K562 (cell line): ENCODE measurements around the gene PHTF1. TPM values are rescaled to one million over a fixed set of nuclear protein-coding genes. Genes with fewer than 3 reads are reported as not detected.
A peak's percentile ranks its signal among the peaks of the same experiment; 100 is the strongest.

ENCODE experiments used
- ARNT ChIP-seq, 2 experiments: fragments of 450-650 bp; IDR thresholded peaks; 2 replicates each; pipeline ENCODE4 v1.6.1; 2016; ENCODE audit warnings: mild to moderate bottlenecking in 1 of 2
- ATF2 ChIP-seq: sonication (generic); formaldehyde crosslinking; IDR thresholded peaks from 2 replicates; pipeline ENCODE4 v1.8.1; 2022; ENCODE audit warnings: missing genetic modification reagents
- BRF1 ChIP-seq: IDR thresholded peaks from 3 replicates; pipeline ENCODE4 v1.6.1; 2011; ENCODE audit warnings: borderline replicate concordance, mild to moderate bottlenecking; ENCODE audit not compliant: insufficient read length; ENCODE audit errors: extremely low read depth
- BRF2 ChIP-seq: IDR thresholded peaks from 3 replicates; pipeline ENCODE4 v1.6.1; 2011; ENCODE audit warnings: borderline replicate concordance, mild to moderate bottlenecking; ENCODE audit not compliant: insufficient read length, insufficient read depth
- HDAC3 ChIP-seq: fragments of 450-650 bp; IDR thresholded peaks from 2 replicates; pipeline ENCODE4 v1.6.1; 2018; ENCODE audit warnings: borderline replicate concordance, mild to moderate bottlenecking, moderate library complexity; ENCODE audit not compliant: partially characterized antibody
- KDM4B ChIP-seq, 2 experiments: fragments of 450-650 bp in 1 of 2; sonication (generic) in 1 of 2; IDR thresholded peaks; 2 replicates each; pipeline ENCODE4 v1.6.1; 2016 to 2017; ENCODE audit warnings: borderline replicate concordance in 2 of 2, antibody characterized with exemption in 1 of 2, low read depth in 1 of 2, mild to moderate bottlenecking in 1 of 2
- MAFK ChIP-seq: IDR thresholded peaks from 2 replicates; pipeline ENCODE4 v1.6.1; 2011; ENCODE audit warnings: low read length, improper control_type of control experiment
- MITF ChIP-seq: IDR thresholded peaks from 2 replicates; pipeline ENCODE4 v1.6.1; 2014; ENCODE audit warnings: antibody characterized with exemption
- MTA1 ChIP-seq: fragments of 450-650 bp; IDR thresholded peaks from 2 replicates; pipeline ENCODE4 v1.6.1; 2017; ENCODE audit warnings: borderline replicate concordance
- NCOA2 ChIP-seq, 2 experiments: fragments of 450-650 bp; IDR thresholded peaks; 2 replicates each; pipeline ENCODE4 v1.6.1; 2018; ENCODE audit warnings: mild to moderate bottlenecking in 2 of 2, moderate library complexity in 1 of 2; ENCODE audit not compliant: partially characterized antibody in 2 of 2
- RAD21 ChIP-seq, 2 experiments: fragments of 250-450 bp in 1 of 2; fragments of 450-650 bp in 1 of 2; sonication (Bioruptor Pico) in 1 of 2; formaldehyde crosslinking in 1 of 2; IDR thresholded peaks in 1 of 2; conservative IDR thresholded peaks in 1 of 2; 2 replicates each; pipeline versions ENCODE4 v1.4.0 to v1.8.0; 2020 to 2022; ENCODE audit warnings: mild to moderate bottlenecking in 2 of 2, moderate library complexity in 1 of 2
- SAFB2 ChIP-seq: fragments of 200-400 bp; formaldehyde crosslinking; IDR thresholded peaks from 2 replicates; pipeline ENCODE4 v1.6.1; 2018; ENCODE audit warnings: borderline replicate concordance, low read length, low read depth, moderate library complexity; ENCODE audit not compliant: severe bottlenecking
- TAF1 ChIP-seq: IDR thresholded peaks from 2 replicates; pipeline ENCODE4 v1.6.1; 2011; ENCODE audit warnings: mild to moderate bottlenecking, low read length, moderate library complexity; ENCODE audit not compliant: insufficient read depth, control insufficient read depth, severe bottlenecking; ENCODE audit errors: extremely low read depth
- TCF7 ChIP-seq: sonication (generic); IDR thresholded peaks from 2 replicates; pipeline ENCODE4 v1.6.1; 2016; ENCODE audit warnings: antibody characterized with exemption, borderline replicate concordance
- TFAP4 ChIP-seq: sonication (generic); formaldehyde crosslinking; IDR thresholded peaks from 2 replicates; pipeline ENCODE4 v1.8.0; 2022; ENCODE audit warnings: missing genetic modification reagents, mild to moderate bottlenecking, moderate library complexity, borderline replicate concordance
- XRCC3 ChIP-seq: fragments of 450-650 bp; IDR thresholded peaks from 2 replicates; pipeline ENCODE4 v1.6.1; 2017; ENCODE audit warnings: mild to moderate bottlenecking, moderate library complexity
- ZBTB11 ChIP-seq, 3 experiments: fragments of 200-800 bp in 1 of 3; fragments of 250-450 bp in 1 of 3; fragments of 450-650 bp in 1 of 3; sonication (Bioruptor Pico) in 1 of 3; sonication (Bioruptor generic) in 1 of 3; formaldehyde crosslinking in 1 of 3; IDR thresholded peaks; 2 replicates each; pipeline versions ENCODE4 v1.6.1 to v1.8.0; 2016 to 2022; ENCODE audit warnings: mild to moderate bottlenecking in 2 of 3, missing genetic modification characterization in 2 of 3, missing compliant biosample characterization in 1 of 3, moderate library complexity in 1 of 3
- ZNF23 ChIP-seq: fragments of 250-450 bp; sonication (Bioruptor Pico); IDR thresholded peaks from 2 replicates; pipeline ENCODE4 v1.4.0; 2020; ENCODE audit warnings: mild to moderate bottlenecking
- ZNF766 ChIP-seq: fragments of 200-800 bp; sonication (Bioruptor generic); conservative IDR thresholded peaks from 2 replicates; pipeline ENCODE4 v1.6.1; 2016; ENCODE audit warnings: missing genetic modification characterization, missing compliant biosample characterization
- polyA plus RNA-seq, 8 experiments: library from polyadenylated mRNA; depleted of rRNA in 4 of 8; stranded (reverse) in 5 of 8; unstranded in 3 of 8; fragments of >200 nt; fragmentation: Nextera tagmentation in 2 of 8; fragmentation: Illumina TruSeq in 1 of 8; extraction: Ambion mirVana in 2 of 8; extraction: Trizol in 1 of 8; gene quantifications; 2 replicates each; pipeline versions ENCODE4 v1.2.1 to v1.2.3, GENCODE V29; 2011 to 2014; ENCODE audit warnings: inconsistent platforms in 1 of 8, missing spikeins in 1 of 8
- total RNA-seq, 7 experiments: library from RNA; depleted of rRNA in 6 of 7; stranded (reverse); fragments of >200 nt in 6 of 7; fragmentation: Illumina TruSeq in 2 of 7; extraction: Trizol in 2 of 7; gene quantifications; 2 replicates each; pipeline versions ENCODE4 v1.2.1 to v1.2.3, GENCODE V29; 2011 to 2021; ENCODE audit warnings: low replicate concordance in 1 of 7

PHTF1 gene
- total and polyA plus RNA-seq, 9 of the 15 experiments (the other 6 are each of a cell fraction or from before 2014, with no cell fraction given), result 8.4 to 36.2 (median 23.0) TPM

- TF ChIP-seq XRCC3 (no peak), MAFK (peak; percentile 24; the same call in 1 of the 2 replicates), TFAP4 (peak; percentile 76), ZBTB11 (CRISPR knock-in tag; IDR thresholded peaks at IDR 0.05) (no peak; a peak in 1 of 6 replicates), TCF7 (no peak), BRF2 (no peak), ARNT (IDR thresholded peaks at IDR 0.05) (peak in 1 of 2 experiments; percentile 0; a peak in 1 of 4 replicates), ZNF766 (CRISPR knock-in tag) (no peak), NCOA2 (IDR thresholded peaks at IDR 0.05; ENCODE audit: partially characterized antibody in 2 of 2) (no peak), TAF1 (no peak), MITF (peak; percentile 51; the same call in 1 of the 2 replicates), HDAC3 (no peak), KDM4B (IDR thresholded peaks at IDR 0.05; ENCODE audit: borderline replicate concordance in 2 of 2, low read depth in 1 of 2) (no peak), RAD21 (CRISPR knock-in tag; conservative IDR thresholded peaks at IDR 0.05 in 1 of 2, IDR thresholded peaks at IDR 0.05 in 1 of 2) (no peak), SAFB2 (no peak), MTA1 (0 out of 2 replicates have a peak, but pooled peaks have one; percentile 46), BRF1 (no peak), ZNF23 (CRISPR knock-in tag) (no peak), ATF2 (CRISPR knock-in tag) (no peak)
Observed at GRCh38 chr1:113659035-113659434, 100.3 kb downstream of the PHTF1 start (continued).
